Parathyroid adenoma (tissue), 2 donors: Measurements from ENCODE around the gene RSU1.
A peak's percentile ranks its signal among the peaks of the same experiment; 100 is the strongest.
"Not testable (repeated sequence)": the region's sequence is repeated elsewhere in the genome, so short reads cannot be mapped to it uniquely, and the experiment has no call there.

Source experiments
- H2AFZ ChIP-seq: fragments of 300-600 bp; sonication (generic); one replicate; pipeline ENCODE4 v1.7.0; 2017; ENCODE audit warnings: antibody characterized with exemption, mild to moderate bottlenecking
- H3K27ac ChIP-seq: fragments of 300-600 bp; sonication (generic); one replicate; pipeline ENCODE4 v1.7.0; 2017
- H3K27me3 ChIP-seq: fragments of 300-600 bp; sonication (generic); one replicate; pipeline ENCODE4 v1.7.0; 2017; ENCODE audit warnings: low read length; ENCODE audit not compliant: control insufficient read depth, insufficient read depth
- H3K36me3 ChIP-seq: fragments of 300-600 bp; sonication (generic); one replicate; pipeline ENCODE4 v1.7.0; 2017; ENCODE audit warnings: low read length; ENCODE audit not compliant: control insufficient read depth, insufficient read depth
- H3K4me1 ChIP-seq: fragments of 300-600 bp; sonication (generic); one replicate; pipeline ENCODE4 v1.7.0; 2017; ENCODE audit warnings: control low read depth
- H3K4me2 ChIP-seq: fragments of 300-600 bp; sonication (generic); one replicate; pipeline ENCODE4 v1.7.0; 2017; ENCODE audit warnings: low read length
- H3K4me3 ChIP-seq: fragments of 300-600 bp; sonication (generic); one replicate; pipeline ENCODE4 v1.7.0; 2017; ENCODE audit warnings: low read depth, low read length
- H3K79me2 ChIP-seq: fragments of 300-600 bp; sonication (generic); one replicate; pipeline ENCODE4 v1.7.0; 2017; ENCODE audit warnings: control low read depth
- H3K9ac ChIP-seq: fragments of 300-600 bp; sonication (generic); one replicate; pipeline ENCODE4 v1.7.0; 2017; ENCODE audit warnings: mild to moderate bottlenecking
- H3K9me3 ChIP-seq: fragments of 300-600 bp; sonication (generic); one replicate; pipeline ENCODE4 v1.7.0; 2017; ENCODE audit warnings: low read length; ENCODE audit not compliant: control insufficient read depth
- TF ChIP-seq, protein P1 (sequence below): fragments of 300-600 bp; sonication (generic); IDR thresholded peaks from one replicate; pipeline ENCODE4 v1.7.0; 2017; ENCODE audit warnings: antibody characterized with exemption, mild to moderate bottlenecking
- donor health status: primary hyperparathyroidism.

The RSU1 gene

DNA sequence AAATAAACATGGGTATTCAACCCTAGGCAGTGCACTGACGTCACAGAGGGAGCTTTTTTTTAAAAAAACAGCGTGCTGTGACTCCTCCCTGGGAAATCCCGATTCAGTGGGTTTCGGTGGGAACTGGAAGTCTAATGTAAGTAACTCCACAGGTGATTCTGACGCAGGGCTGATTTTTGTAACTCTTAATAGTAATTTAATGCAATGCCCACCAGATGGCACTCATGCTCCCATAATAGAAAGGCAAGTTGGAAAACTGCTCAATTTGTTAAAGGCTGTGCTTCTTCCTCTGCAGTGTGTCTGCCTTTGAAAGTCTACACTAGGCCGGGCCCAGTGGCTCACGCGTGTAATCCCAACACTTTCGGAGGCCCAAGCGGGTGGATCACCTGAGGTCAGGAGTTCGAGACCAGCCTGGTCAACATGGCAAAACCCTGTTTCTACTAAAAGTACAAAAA lies 10.9 kb upstream of the RSU1 start:
- no peak overlapping the region for H3K9ac ChIP-seq
- H3K9me3 ChIP-seq = no peaks in the 10 kb centered on the region
- no peak overlapping the region for H3K4me2 ChIP-seq
- no peaks in the 10 kb centered on the region for H3K27me3 ChIP-seq
- H3K4me1 ChIP-seq = no peaks in the 10 kb centered on the region
- H3K79me2 ChIP-seq = no peaks in the 10 kb centered on the region
- H2AFZ ChIP-seq = peak overlapping the region; percentile 64
- no peak overlapping the region for H3K4me3 ChIP-seq
- TF ChIP-seq, protein P1, sequence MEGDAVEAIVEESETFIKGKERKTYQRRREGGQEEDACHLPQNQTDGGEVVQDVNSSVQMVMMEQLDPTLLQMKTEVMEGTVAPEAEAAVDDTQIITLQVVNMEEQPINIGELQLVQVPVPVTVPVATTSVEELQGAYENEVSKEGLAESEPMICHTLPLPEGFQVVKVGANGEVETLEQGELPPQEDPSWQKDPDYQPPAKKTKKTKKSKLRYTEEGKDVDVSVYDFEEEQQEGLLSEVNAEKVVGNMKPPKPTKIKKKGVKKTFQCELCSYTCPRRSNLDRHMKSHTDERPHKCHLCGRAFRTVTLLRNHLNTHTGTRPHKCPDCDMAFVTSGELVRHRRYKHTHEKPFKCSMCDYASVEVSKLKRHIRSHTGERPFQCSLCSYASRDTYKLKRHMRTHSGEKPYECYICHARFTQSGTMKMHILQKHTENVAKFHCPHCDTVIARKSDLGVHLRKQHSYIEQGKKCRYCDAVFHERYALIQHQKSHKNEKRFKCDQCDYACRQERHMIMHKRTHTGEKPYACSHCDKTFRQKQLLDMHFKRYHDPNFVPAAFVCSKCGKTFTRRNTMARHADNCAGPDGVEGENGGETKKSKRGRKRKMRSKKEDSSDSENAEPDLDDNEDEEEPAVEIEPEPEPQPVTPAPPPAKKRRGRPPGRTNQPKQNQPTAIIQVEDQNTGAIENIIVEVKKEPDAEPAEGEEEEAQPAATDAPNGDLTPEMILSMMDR = peak; percentile 67
- no peaks in the 10 kb centered on the region for H3K36me3 ChIP-seq
- H3K27ac ChIP-seq = no peak overlapping the region

DNA sequence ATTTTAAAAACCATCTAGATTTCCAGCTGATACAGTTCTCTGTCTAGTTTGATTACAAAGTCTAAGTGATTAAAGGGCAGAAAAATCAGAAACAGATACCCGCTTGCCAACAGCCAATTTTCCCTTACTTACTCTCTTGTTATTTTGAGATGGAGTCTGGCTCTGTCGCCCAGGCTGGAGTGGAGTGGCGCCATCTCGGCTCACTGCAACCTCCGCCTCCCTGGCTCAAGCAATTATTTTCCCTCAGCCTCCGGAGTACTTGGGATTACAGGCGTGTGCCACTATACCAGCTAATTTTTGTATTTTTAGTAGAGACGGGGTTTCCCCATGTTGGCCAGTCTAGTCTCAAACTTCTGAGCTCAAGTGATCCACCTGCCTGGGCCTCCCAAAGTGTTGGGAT lies 10.2 kb upstream of the RSU1 start:
- H3K79me2 ChIP-seq, H3K9me3 ChIP-seq, H2AFZ ChIP-seq, H3K4me1 ChIP-seq, H3K4me2 ChIP-seq, H3K27me3 ChIP-seq, H3K4me3 ChIP-seq, H3K9ac ChIP-seq, H3K36me3 ChIP-seq, H3K27ac ChIP-seq: not testable (repeated sequence)

DNA sequence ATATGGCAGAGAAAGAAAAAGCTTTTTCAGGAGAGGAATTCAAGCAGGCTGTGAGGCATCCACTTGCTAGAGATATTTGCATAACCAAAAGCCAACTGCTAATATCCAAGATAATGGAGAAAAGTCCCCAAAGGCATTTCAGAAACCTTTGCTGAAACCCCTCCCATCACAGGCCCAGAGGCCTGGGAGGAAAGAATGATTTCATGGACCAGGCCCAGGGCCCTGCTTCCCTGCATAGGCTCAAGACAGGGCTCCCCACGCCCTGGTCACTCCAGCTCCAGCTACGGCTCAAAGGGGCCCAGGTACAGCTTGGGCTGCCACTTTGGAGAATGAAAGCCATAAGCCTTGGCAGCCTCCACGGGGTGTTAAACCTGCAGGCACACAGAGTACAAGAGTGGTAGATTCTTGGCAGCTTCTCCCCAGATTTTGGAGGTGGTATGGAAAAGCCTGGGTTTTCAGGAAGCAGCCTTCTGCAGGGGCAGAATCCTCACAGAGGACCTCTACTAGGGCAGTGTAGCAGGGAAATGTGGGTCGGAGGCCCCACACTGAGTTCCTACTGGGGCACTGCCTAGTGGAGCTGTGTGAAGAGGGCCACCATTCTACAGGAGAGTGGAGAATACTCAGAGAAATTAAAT lies 5.6 kb upstream of the RSU1 start:
- no peaks in the 10 kb centered on the region for H3K79me2 ChIP-seq
- H3K4me2 ChIP-seq = no peak overlapping the region
- H3K27me3 ChIP-seq = no peaks in the 10 kb centered on the region
- H2AFZ ChIP-seq = no peak overlapping the region
- H3K27ac ChIP-seq = no peak overlapping the region
- no peak overlapping the region for H3K9ac ChIP-seq
- H3K4me1 ChIP-seq = peaks cover 2% of the 10 kb centered on the region
- H3K9me3 ChIP-seq = no peaks in the 10 kb centered on the region
- TF ChIP-seq, protein P1 = no peak
- H3K4me3 ChIP-seq = no peak overlapping the region
- no peaks in the 10 kb centered on the region for H3K36me3 ChIP-seq

DNA sequence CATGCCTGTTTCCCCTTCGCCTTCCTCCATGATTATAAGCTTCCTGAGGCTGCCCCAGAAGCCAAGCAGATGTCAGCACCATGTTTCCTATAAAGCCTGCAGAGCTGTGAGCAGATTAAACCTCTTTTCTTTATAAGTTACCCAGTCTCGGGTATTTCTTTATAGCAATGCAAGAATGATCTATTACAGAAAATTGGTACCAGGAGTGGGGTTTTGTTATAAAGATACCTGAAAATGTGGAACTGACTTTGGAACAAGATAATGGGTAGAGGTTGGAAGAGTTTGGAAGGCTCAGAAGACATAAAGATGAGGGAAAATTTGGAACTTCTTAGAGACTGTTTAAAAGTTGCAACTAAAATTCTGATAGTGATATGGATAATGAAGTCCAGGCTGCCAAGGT lies 4.8 kb upstream of the RSU1 start:
- Histone ChIP-seq H3K4me3 (no peak overlapping the region), H3K9me3 (no peaks in the 10 kb centered on the region), H3K79me2 (peaks cover 2% of the 10 kb centered on the region), H3K4me1 (peaks cover 2% of the 10 kb centered on the region), H3K27ac (no peak overlapping the region), H3K4me2 (no peak overlapping the region), H2AFZ (no peak overlapping the region), H3K27me3 (no peaks in the 10 kb centered on the region), H3K9ac (no peak overlapping the region), H3K36me3 (no peaks in the 10 kb centered on the region)
- TF ChIP-seq, protein P1 = no peak

DNA sequence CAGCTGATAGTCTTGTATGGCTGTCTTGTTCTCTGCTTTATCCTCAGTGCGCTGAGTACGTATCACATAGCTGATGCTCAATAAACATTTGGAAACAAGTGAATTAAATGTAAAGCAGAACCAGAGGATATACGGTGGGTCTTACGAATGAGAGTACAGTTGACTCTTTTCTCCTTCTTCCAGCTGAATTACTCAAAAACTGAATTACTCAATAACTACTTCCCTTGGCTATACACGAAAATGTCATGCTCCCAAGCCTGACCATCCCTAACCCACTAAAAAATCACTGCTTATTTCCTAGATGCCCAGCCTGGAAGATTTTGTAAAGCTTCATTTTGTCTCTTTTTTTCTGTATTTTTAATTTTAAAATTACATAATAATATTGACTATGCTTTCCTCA lies 3.2 kb upstream of the RSU1 start:
- Histone ChIP-seq H3K27ac (no peak overlapping the region), H3K4me3 (no peak overlapping the region), H3K9ac (no peak overlapping the region), H3K79me2 (peaks cover 12% of the 10 kb centered on the region), H3K9me3 (no peaks in the 10 kb centered on the region), H3K4me1 (peaks cover 5% of the 10 kb centered on the region), H3K36me3 (no peaks in the 10 kb centered on the region), H3K27me3 (no peaks in the 10 kb centered on the region), H2AFZ (no peak overlapping the region), H3K4me2 (no peak overlapping the region)
- TF ChIP-seq, protein P1 = no peak
